Ureter (tissue), 1 donor: Measurements from ENCODE around the gene FRMD8. TPM values are rescaled to one million over a fixed set of nuclear protein-coding genes. Genes with fewer than 3 reads are reported as not detected.
"Not testable (repeated sequence)": the region's sequence is repeated elsewhere in the genome, so short reads cannot be mapped to it uniquely, and the experiment has no call there.

Experiments used
- DNase-seq: peaks from one replicate; pipeline ENCODE4 v3.0.0-alpha.2; 2020; ENCODE audit warnings: low spot score
- total RNA-seq: library from RNA; stranded (reverse); gene quantifications from one replicate; pipeline ENCODE4 v1.2.4, GENCODE V29; 2023
- donor health status: DM: yes; HTN: yes; CAD: no.

Gene FRMD8
- total RNA-seq, 1 donor from 2014 or later, result 31.2 TPM

- DNase-seq, result peak; percentile 46
Measured at GRCh38 chr11:65435981-65436411, 49.6 kb downstream of the FRMD8 start.

GRCh38 chr11:65436412-65437032 lies 50.1 kb downstream of the FRMD8 start:
- peak; percentile 40 for DNase-seq

DNA sequence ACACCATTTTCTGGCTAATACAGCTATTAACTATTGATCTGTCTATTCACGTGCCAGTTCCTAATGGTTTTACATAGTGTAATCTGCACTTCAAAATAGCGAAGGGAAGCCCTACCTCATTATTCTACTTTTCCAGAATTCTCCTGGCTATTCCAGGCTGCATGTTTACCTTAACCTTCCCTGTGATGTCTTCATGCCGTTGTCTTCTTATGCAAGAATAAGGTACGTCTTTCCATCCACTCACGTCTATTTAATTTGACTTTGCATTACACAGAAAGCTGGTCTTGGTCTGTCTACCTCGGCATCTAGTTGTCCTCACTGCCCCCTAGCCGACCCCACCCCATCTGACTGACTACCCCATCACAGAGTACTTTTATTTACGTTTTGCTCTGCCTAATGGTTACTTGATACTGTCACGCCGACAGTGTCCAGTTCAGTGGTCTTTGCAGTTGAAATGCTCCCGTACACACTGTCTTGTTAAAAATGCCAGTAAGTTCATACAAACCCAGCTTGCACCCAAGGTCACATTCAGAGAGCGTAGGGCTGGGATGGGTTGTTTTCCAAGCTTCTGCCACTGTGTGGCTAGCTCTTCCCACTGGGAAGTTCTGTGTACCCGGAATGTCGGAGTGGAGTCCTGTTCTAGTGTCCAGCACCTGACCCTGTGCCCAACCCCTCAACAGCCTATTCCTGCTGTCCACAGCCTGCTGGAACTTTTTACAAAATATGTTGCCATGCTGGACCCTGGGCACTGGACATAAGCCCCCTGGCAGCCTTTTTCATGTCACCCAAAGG lies 51.2 kb downstream of the FRMD8 start:
- DNase-seq, result peak; percentile 42

GRCh38 chr11:65438257-65439151 lies 52.1 kb downstream of the FRMD8 start:
- no peak for DNase-seq

DNA sequence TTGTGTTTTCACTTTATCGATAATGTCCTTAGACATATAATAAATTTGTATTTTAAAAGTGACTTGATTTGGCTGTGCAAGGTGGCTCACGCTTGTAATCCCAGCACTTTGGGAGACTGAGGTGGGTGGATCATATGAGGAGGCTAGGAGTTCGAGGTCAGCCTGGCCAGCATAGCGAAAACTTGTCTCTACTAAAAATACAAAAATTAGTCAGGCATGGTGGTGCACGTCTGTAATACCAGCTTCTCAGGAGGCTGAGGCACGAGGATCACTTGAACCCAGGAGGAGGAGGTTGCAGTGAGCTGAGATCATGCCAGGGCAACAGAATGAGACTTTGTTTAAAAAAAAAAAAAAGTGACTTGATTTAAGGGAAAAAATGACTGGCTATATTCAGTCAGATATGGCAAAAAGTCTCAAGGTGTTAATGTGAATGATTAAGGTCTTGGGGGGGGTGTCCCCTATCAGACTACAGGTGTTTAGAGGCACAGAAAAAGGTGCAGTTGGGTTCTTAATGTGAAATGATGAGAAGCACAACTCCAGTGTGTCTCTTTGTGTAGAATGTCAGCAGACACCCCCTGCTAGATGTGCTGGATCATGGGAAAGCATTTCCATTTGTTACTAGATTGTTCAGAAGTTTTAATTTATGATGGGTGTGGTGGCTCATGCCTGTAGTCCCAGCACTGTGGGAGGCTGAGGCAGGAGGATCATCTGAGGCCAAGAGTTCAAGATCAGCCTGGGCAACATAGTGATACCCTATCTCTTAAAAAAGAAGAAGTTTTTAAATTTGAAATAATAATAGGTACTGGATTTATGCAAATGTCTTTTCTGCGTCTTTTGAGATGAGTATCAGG lies 53.1 kb downstream of the FRMD8 start:
- no peak for DNase-seq

GRCh38 chr11:65440831-65441499 lies 54.5 kb downstream of the FRMD8 start:
- peak; percentile 41 for DNase-seq

- no peak for DNase-seq
Measured at GRCh38 chr11:65442842-65443331, 56.5 kb downstream of the FRMD8 start.

- DNase-seq, result no peak
Measured at GRCh38 chr11:65444314-65445051, 58.0 kb downstream of the FRMD8 start.

GRCh38 chr11:65445101-65445603 lies 58.7 kb downstream of the FRMD8 start:
- no peak for DNase-seq

- DNase-seq, result no peak
Measured at GRCh38 chr11:65445604-65446445, 59.4 kb downstream of the FRMD8 start.

- no peak for DNase-seq
Measured at GRCh38 chr11:65446446-65447277, 60.2 kb downstream of the FRMD8 start.

- DNase-seq, result no peak
Measured at GRCh38 chr11:65448074-65448417, 61.6 kb downstream of the FRMD8 start.

GRCh38 chr11:65448418-65449105 lies 62.1 kb downstream of the FRMD8 start:
- DNase-seq, result no peak

- DNase-seq, result not testable (repeated sequence)
Measured at GRCh38 chr11:65451301-65451700, 64.9 kb downstream of the FRMD8 start.

DNA sequence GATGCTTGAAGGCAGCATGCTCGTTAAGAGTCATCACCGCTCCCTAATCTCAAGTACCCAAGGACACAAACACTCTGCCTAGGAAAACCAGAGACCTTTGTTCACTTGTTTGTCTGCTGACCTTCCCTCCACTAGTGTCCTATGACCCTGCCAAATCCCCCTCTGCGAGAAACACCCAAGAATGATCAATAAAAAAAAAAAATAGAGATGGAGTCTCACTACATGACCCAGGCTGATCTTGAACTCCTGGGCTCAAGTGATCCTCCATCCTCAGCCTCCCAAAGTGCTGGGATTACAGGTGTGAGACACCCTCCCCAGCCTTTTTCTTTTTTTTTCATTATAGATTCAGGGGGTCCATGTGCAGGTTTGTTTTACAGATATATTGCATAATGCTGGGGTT lies 65.8 kb downstream of the FRMD8 start:
- DNase-seq, result not testable (repeated sequence)

DNA sequence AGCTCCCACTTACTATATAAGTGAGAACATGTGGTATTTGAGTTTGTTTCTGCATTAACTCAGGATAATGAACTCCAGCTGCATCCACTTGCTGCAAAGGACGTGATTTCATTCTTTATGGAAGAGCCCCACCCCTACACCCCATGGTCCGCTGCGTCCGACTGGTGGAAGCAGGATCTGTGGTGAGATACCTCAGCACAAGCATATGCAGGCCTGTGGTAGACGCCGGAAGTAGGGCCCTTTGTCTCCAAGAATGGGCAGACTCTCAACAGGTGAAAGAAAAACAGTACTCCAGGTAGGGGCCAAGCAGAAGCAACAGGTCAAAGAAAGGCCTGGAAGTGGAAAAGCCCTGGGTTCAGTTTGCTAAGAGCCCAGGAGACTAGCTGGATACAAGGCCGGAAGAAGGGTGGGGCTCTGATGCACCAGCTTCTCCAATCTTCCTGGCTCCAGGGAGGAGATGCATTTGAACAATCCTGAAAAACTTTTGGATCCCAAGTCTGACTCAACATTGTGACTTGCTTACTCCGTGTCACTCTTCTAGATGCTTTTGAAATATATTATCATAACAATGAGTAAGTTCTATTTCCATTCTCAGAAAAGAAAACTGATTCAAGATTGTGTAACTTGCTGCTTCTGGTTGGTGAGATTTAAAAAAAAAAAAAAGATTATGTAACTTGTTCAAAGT lies 66.5 kb downstream of the FRMD8 start:
- DNase-seq, result no peak

DNA sequence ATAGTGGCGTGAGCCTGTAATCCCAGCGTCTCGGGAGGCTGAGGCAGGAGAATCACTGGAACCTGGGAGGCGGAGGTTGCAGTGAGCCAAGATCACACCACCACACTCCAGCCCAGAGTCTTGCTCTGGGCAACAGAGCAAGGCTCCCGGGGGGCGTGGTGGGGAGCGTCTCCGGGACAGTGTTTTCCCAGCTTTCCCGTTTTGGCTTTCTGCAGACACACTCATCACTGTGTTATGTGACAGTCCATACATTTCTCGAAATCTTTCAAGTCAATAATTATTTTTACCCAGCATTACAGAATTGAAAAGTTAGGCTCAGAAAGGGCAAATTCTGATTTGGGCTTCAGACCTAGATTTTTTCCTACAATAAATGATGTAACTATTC lies 67.9 kb downstream of the FRMD8 start:
- no peak for DNase-seq
